GM12873 (cell line): ENCODE results near the gene RTN4.

Experiments used
- CTCF ChIP-seq: IDR thresholded peaks from 2 replicates; pipeline ENCODE4 v1.5.1; 2012; ENCODE audit warnings: low read depth, mild to moderate bottlenecking, moderate library complexity, low read length, control low read depth; ENCODE audit not compliant: insufficient read depth; ENCODE audit errors: missing control alignments

RTN4 gene

GRCh38 chr2:54928719-54929118 lies 121.5 kb downstream of the RTN4 start:
- no peak for TF ChIP-seq CTCF

GRCh38 chr2:54927751-54928615 lies 122.3 kb downstream of the RTN4 start:
- no peak for TF ChIP-seq CTCF

- TF ChIP-seq CTCF: no peak
Observed at GRCh38 chr2:54927085-54927750, 123.0 kb downstream of the RTN4 start.

- TF ChIP-seq CTCF: no peak
Observed at GRCh38 chr2:54925022-54925421, 125.2 kb downstream of the RTN4 start.

- TF ChIP-seq CTCF: no peak
Observed at GRCh38 chr2:54924121-54924520, 126.1 kb downstream of the RTN4 start.
